HCT116 (cell line): ENCODE data around the gene AZIN2. TPM values are rescaled to one million over a fixed set of nuclear protein-coding genes. Genes with fewer than 3 reads are reported as not detected.

ENCODE experiments used
- ATAC-seq: fragments of 200-7000 bp; cut with Tn5 transposase; 2 replicates; pipeline ENCODE4 v1.9.1; 2020; ENCODE audit warnings: mild to moderate bottlenecking, moderate library complexity
- BruUV-seq: library from RNA; stranded (reverse); fragments of 400-500 nt; replicated peaks from 2 replicates; lab custom pipeline; 2021; lab: Mats Ljungman, UMichigan
- CTCF ChIA-PET: fragments of 300-600 bp; sonication (Branson Sonifier 250); formaldehyde crosslinking; loops from one replicate; lab custom pipeline; 2021; ENCODE audit warnings: antibody characterized with exemption; lab: Charles Lee
- POLR2A ChIA-PET: fragments of 300-600, 350-600 bp; sonication (Branson Sonifier 250); formaldehyde crosslinking; loops from one replicate; lab custom pipeline; 2021; ENCODE audit warnings: antibody characterized with exemption; lab: Charles Lee
- RAD21 ChIA-PET, 2 experiments: fragments of 300-600 bp; sonication (Branson Sonifier 250); formaldehyde crosslinking; loops; one replicate each; lab custom pipeline; 2023; ENCODE audit warnings: low total read pairs in 2 of 2; ENCODE audit not compliant: uncharacterized antibody in 2 of 2, unreplicated experiment in 2 of 2, low non-redundant PET in 1 of 2; lab: Charles Lee
- DNase-seq: peaks from one replicate; pipeline ENCODE4 v3.0.0-alpha.2; 2010; ENCODE audit warnings: low read depth, low spot score
- H2AFZ ChIP-seq: fragments of 200-600 bp; shearing (Covaris generic), sonication (generic); 2 replicates; pipeline ENCODE4 v1.6.1; 2017; ENCODE audit warnings: low read depth, mixed run types, mixed read lengths, antibody characterized with exemption, low read length; ENCODE audit not compliant: poor library complexity, severe bottlenecking
- H3K27ac ChIP-seq: 2 replicates; pipeline ENCODE4 v1.5.1; 2012; ENCODE audit warnings: low read depth, low read length
- H3K27me3 ChIP-seq: fragments of 200-600 bp; sonication (generic); 2 replicates; pipeline ENCODE4 v1.6.1; 2016; ENCODE audit warnings: mixed run types, low read length, mixed read lengths; ENCODE audit not compliant: insufficient read depth
- H3K36me3 ChIP-seq, 2 experiments: fragments of 200-500 bp in 1 of 2; fragments of 200-600 bp in 1 of 2; sonication (Bioruptor generic) in 1 of 2; sonication (generic) in 1 of 2; 2 replicates each; pipeline versions ENCODE4 v1.5.1 to v1.6.1; 2014 to 2016; ENCODE audit warnings: low read length in 2 of 2, inconsistent platforms in 1 of 2, mixed read lengths in 1 of 2, mixed run types in 1 of 2; ENCODE audit not compliant: insufficient read depth in 2 of 2, control insufficient read depth in 1 of 2
- H3K4me1 ChIP-seq, 2 experiments: fragments of 200-600 bp in 1 of 2; sonication (generic) in 1 of 2; 2 replicates each; pipeline versions ENCODE4 v1.5.1 to v1.6.1; 2012 to 2017; ENCODE audit warnings: low read length in 2 of 2, inconsistent platforms in 1 of 2, mild to moderate bottlenecking in 1 of 2, mixed read lengths in 1 of 2, mixed run types in 1 of 2, moderate library complexity in 1 of 2; ENCODE audit not compliant: insufficient read depth in 2 of 2, control insufficient read depth in 1 of 2
- H3K4me2 ChIP-seq: fragments of 200-600 bp; sonication (generic); 2 replicates; pipeline ENCODE4 v1.6.1; 2017; ENCODE audit warnings: mixed run types, low read length, mixed read lengths
- H3K4me3 ChIP-seq, 2 experiments: fragments of 200-600 bp in 1 of 2; sonication (generic) in 1 of 2; replicated peaks in 1 of 2; 2 replicates each; pipeline ENCODE4 v1.5.1; 2011 to 2016; ENCODE audit warnings: low read length in 2 of 2, control low read depth in 1 of 2, low read depth in 1 of 2, mild to moderate bottlenecking in 1 of 2, mixed read lengths in 1 of 2, mixed run types in 1 of 2
- H3K79me2 ChIP-seq: fragments of 200-600 bp; sonication (generic); 2 replicates; pipeline ENCODE4 v1.6.1; 2017; ENCODE audit warnings: mild to moderate bottlenecking, mixed run types, low read length, moderate library complexity, mixed read lengths; ENCODE audit not compliant: insufficient read depth
- H3K9ac ChIP-seq: fragments of 200-600 bp; sonication (generic); 2 replicates; pipeline ENCODE4 v1.6.1; 2016; ENCODE audit warnings: low read length, mixed read lengths
- H3K9me2 ChIP-seq: fragments of 200-600 bp; sonication (generic), shearing (Covaris generic); 2 replicates; pipeline ENCODE4 v1.6.1; 2017; ENCODE audit warnings: mixed run types, mild to moderate bottlenecking, moderate library complexity; ENCODE audit not compliant: insufficient read depth
- H3K9me3 ChIP-seq, 2 experiments: fragments of 200-500 bp in 1 of 2; fragments of 200-600 bp in 1 of 2; sonication (Bioruptor generic) in 1 of 2; sonication (generic) in 1 of 2; 2 replicates each; pipeline ENCODE4 v1.6.1; 2014 to 2017; ENCODE audit warnings: low read length in 2 of 2, mixed read lengths in 2 of 2, inconsistent platforms in 1 of 2, low read depth in 1 of 2, mild to moderate bottlenecking in 1 of 2, mixed run types in 1 of 2, moderate library complexity in 1 of 2; ENCODE audit not compliant: control insufficient read depth in 1 of 2, insufficient read depth in 1 of 2
- H4K20me1 ChIP-seq: fragments of 200-600 bp; sonication (generic), shearing (Covaris generic); 2 replicates; pipeline ENCODE4 v1.6.1; 2017; ENCODE audit warnings: mixed run types, mild to moderate bottlenecking, moderate library complexity; ENCODE audit not compliant: insufficient read depth
- CBX3 ChIP-seq: IDR thresholded peaks from 2 replicates; pipeline ENCODE4 v1.6.1; 2012; ENCODE audit warnings: low read depth
- CEBPB ChIP-seq: IDR thresholded peaks from 2 replicates; pipeline ENCODE4 v1.6.1; 2012; ENCODE audit warnings: low read depth
- EGR1 ChIP-seq: IDR thresholded peaks from 2 replicates; pipeline ENCODE4 v1.6.1; 2012; ENCODE audit warnings: low read depth
- ELF1 ChIP-seq: IDR thresholded peaks from 2 replicates; pipeline ENCODE4 v1.6.1; 2012; ENCODE audit warnings: low read depth, borderline replicate concordance
- EZH2 ChIP-seq: fragments of 200-600 bp; sonication (generic); IDR thresholded peaks from 2 replicates; pipeline ENCODE4 v1.6.1; 2017; ENCODE audit warnings: antibody characterized with exemption, mixed run types
- EZH2phosphoT487 ChIP-seq: fragments of 200-600 bp; IDR thresholded peaks from 2 replicates; pipeline ENCODE4 v1.6.1; 2018; ENCODE audit warnings: antibody characterized with exemption, borderline replicate concordance
- FOSL1 ChIP-seq: IDR thresholded peaks from 2 replicates; pipeline ENCODE4 v1.6.1; 2012; ENCODE audit warnings: low read depth
- JUND ChIP-seq: IDR thresholded peaks from 2 replicates; pipeline ENCODE4 v1.6.1; 2012
- POLR2A ChIP-seq: IDR thresholded peaks from 2 replicates; pipeline ENCODE4 v1.7.0; 2011; ENCODE audit warnings: borderline replicate concordance; ENCODE audit not compliant: insufficient read depth, insufficient read length; ENCODE audit errors: extremely low read depth
- POLR2AphosphoS5 ChIP-seq: IDR thresholded peaks from 2 replicates; pipeline ENCODE4 v1.6.1; 2011; ENCODE audit warnings: mild to moderate bottlenecking, low read depth, low read length, moderate library complexity
- SIN3A ChIP-seq: IDR thresholded peaks from 2 replicates; pipeline ENCODE4 v1.6.1; 2012; ENCODE audit warnings: low read depth
- SP1 ChIP-seq: IDR thresholded peaks from 2 replicates; pipeline ENCODE4 v1.6.1; 2012; ENCODE audit warnings: low read depth
- SRF ChIP-seq: IDR thresholded peaks from 2 replicates; pipeline ENCODE4 v1.6.1; 2012; ENCODE audit warnings: low read depth
- TCF7L2 ChIP-seq: IDR thresholded peaks from 2 replicates; pipeline ENCODE4 v1.7.0; 2011; ENCODE audit warnings: borderline replicate concordance, inconsistent platforms; ENCODE audit not compliant: insufficient read depth, insufficient read length; ENCODE audit errors: extremely low read depth
- YY1 ChIP-seq: IDR thresholded peaks from 2 replicates; pipeline ENCODE4 v1.6.1; 2011; ENCODE audit warnings: low read length, low read depth, moderate library complexity, mild to moderate bottlenecking; ENCODE audit not compliant: insufficient replicate concordance; ENCODE audit errors: extremely low read depth
- ZNF274 ChIP-seq: fragments of 200-500 bp; sonication (Bioruptor generic); IDR thresholded peaks from 2 replicates; pipeline ENCODE4 v1.6.1; 2014; ENCODE audit warnings: mild to moderate bottlenecking, low read depth, low read length, inconsistent platforms
- intact Hi-C: fragments of 100-400 bp; cut with micrococcal nuclease; formaldehyde crosslinking; loops from 2 replicates; pipeline ENCODE4 v1.10.0; 2022
- total RNA-seq: library from RNA; stranded (reverse); gene quantifications from one replicate; pipeline ENCODE4 v1.2.1, GENCODE V29; 2021; ENCODE audit not compliant: unreplicated experiment
- TF ChIP-seq, protein P1 (sequence below): IDR thresholded peaks from 2 replicates; pipeline ENCODE4 v1.6.1; 2012
- TF ChIP-seq, protein P2 (sequence below): IDR thresholded peaks from 2 replicates; pipeline ENCODE4 v1.6.1; 2012
- TF ChIP-seq, protein P3 (sequence below): IDR thresholded peaks from 2 replicates; pipeline ENCODE4 v1.6.1; 2011; ENCODE audit warnings: mild to moderate bottlenecking, low read length, moderate library complexity; ENCODE audit not compliant: insufficient replicate concordance; ENCODE audit errors: extremely low read depth
- TF ChIP-seq, protein P4 (sequence below), 3 experiments: fragments of 200-600 bp in 1 of 3; sonication (generic) in 1 of 3; IDR thresholded peaks in 2 of 3; conservative IDR thresholded peaks in 1 of 3; 2 replicates each; pipeline ENCODE4 v1.5.1; 2012 to 2017; ENCODE audit warnings: low read depth in 2 of 3, low read length in 2 of 3, antibody characterized with exemption in 1 of 3, borderline replicate concordance in 1 of 3, control low read depth in 1 of 3, mild to moderate bottlenecking in 1 of 3, mixed read lengths in 1 of 3, mixed run types in 1 of 3, moderate library complexity in 1 of 3; ENCODE audit not compliant: insufficient read depth in 1 of 3

AZIN2 gene
- total RNA-seq, 1 experiment from 2014 or later = 7.8 TPM

DNA sequence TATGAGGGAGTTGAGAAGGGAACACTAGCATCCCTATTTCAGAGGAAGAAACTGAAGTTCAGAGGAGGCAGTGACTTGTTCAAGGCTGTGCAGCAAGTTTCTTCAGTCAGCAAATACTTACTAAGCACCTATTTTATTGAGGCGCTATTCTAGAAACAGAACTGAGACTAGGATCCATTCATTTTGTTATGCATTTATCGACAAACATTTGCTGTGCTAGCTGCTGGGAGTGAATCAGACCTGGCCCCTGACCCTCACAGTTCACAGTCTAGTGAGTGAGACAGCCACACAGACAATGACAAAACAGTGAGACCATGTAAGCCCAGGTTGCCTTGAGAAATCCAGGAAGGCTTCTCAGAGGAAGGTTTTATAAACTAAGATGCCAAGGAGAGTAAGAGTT, 72.7 kb downstream of the AZIN2 start:
- POLR2A ChIA-PET = no interaction called here
- no peaks in the 10 kb centered on the region for H3K79me2 ChIP-seq
- no peaks in the 10 kb centered on the region for H3K9me3 ChIP-seq
- RAD21 ChIA-PET = no interaction called here
- DNase-seq (no peak), ATAC-seq (no peak)
- H4K20me1 ChIP-seq = no peaks in the 10 kb centered on the region
- no peak for TF ChIP-seq EGR1
- TF ChIP-seq FOSL1 = no peak
- no peak for TF ChIP-seq POLR2AphosphoS5
- TF ChIP-seq EZH2phosphoT487 = no peak
- no peak for TF ChIP-seq YY1
- TF ChIP-seq ZNF274 = no peak
- TF ChIP-seq SRF = no peak
- TF ChIP-seq, protein P1, sequence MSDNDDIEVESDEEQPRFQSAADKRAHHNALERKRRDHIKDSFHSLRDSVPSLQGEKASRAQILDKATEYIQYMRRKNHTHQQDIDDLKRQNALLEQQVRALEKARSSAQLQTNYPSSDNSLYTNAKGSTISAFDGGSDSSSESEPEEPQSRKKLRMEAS = no peak
- TF ChIP-seq, protein P2, sequence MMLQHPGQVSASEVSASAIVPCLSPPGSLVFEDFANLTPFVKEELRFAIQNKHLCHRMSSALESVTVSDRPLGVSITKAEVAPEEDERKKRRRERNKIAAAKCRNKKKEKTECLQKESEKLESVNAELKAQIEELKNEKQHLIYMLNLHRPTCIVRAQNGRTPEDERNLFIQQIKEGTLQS = no peak
- TF ChIP-seq SIN3A = no peak
- no peak for TF ChIP-seq ELF1
- TF ChIP-seq JUND = no peak
- TF ChIP-seq EZH2 = no peak
- no peak for TF ChIP-seq CBX3
- TF ChIP-seq, protein P3, sequence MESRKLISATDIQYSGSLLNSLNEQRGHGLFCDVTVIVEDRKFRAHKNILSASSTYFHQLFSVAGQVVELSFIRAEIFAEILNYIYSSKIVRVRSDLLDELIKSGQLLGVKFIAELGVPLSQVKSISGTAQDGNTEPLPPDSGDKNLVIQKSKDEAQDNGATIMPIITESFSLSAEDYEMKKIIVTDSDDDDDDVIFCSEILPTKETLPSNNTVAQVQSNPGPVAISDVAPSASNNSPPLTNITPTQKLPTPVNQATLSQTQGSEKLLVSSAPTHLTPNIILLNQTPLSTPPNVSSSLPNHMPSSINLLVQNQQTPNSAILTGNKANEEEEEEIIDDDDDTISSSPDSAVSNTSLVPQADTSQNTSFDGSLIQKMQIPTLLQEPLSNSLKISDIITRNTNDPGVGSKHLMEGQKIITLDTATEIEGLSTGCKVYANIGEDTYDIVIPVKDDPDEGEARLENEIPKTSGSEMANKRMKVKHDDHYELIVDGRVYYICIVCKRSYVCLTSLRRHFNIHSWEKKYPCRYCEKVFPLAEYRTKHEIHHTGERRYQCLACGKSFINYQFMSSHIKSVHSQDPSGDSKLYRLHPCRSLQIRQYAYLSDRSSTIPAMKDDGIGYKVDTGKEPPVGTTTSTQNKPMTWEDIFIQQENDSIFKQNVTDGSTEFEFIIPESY = no peak
- TF ChIP-seq CEBPB = no peak
- TF ChIP-seq, protein P4, sequence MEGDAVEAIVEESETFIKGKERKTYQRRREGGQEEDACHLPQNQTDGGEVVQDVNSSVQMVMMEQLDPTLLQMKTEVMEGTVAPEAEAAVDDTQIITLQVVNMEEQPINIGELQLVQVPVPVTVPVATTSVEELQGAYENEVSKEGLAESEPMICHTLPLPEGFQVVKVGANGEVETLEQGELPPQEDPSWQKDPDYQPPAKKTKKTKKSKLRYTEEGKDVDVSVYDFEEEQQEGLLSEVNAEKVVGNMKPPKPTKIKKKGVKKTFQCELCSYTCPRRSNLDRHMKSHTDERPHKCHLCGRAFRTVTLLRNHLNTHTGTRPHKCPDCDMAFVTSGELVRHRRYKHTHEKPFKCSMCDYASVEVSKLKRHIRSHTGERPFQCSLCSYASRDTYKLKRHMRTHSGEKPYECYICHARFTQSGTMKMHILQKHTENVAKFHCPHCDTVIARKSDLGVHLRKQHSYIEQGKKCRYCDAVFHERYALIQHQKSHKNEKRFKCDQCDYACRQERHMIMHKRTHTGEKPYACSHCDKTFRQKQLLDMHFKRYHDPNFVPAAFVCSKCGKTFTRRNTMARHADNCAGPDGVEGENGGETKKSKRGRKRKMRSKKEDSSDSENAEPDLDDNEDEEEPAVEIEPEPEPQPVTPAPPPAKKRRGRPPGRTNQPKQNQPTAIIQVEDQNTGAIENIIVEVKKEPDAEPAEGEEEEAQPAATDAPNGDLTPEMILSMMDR (IDR thresholded peaks at IDR 0.05 in 2 of 3, conservative IDR thresholded peaks at IDR 0.05 in 1 of 3; ENCODE audit: borderline replicate concordance in 1 of 3, insufficient read depth in 1 of 3, low read depth in 2 of 3, low read length in 2 of 3) = no peak
- TF ChIP-seq TCF7L2 = no peak
- no peak for TF ChIP-seq POLR2A
- no peak for TF ChIP-seq SP1
- no peak overlapping the region for H3K4me3 ChIP-seq
- CTCF ChIA-PET = no interaction called here
- H3K27me3 ChIP-seq = no peaks in the 10 kb centered on the region
- 0 out of 4 replicates have a peak, but pooled peaks cover 0 to 4% of the 10 kb centered on the region in 2 experiments for H3K4me1 ChIP-seq
- no peak overlapping the region for H3K27ac ChIP-seq
- H3K9ac ChIP-seq = no peak overlapping the region
- no peak overlapping the region for H3K4me2 ChIP-seq
- H3K9me2 ChIP-seq = no peaks in the 10 kb centered on the region
- no peaks in the 10 kb centered on the region; a peak in 1 of 4 replicates for H3K36me3 ChIP-seq
- intact Hi-C loops = no loop called here
- BruUV-seq = no TSS peak
- H2AFZ ChIP-seq = no peak overlapping the region
